ENCODE results near the gene KDM2B.
"Not testable (repeated sequence)": the region's sequence is repeated elsewhere in the genome, so short reads cannot be mapped to it uniquely, and the experiment has no call there.

Gene KDM2B

GRCh38 chr12:121424624-121424975 lies 156.2 kb downstream of the KDM2B start:
- no peak for DNase-seq

GRCh38 chr12:121423682-121424623 lies 156.9 kb downstream of the KDM2B start:
- DNase-seq: peak; percentile 61 to 88 (median 65)

GRCh38 chr12:121423253-121423652 lies 157.6 kb downstream of the KDM2B start:
- DNase-seq: no peak

- no peak for DNase-seq
Observed at GRCh38 chr12:121420109-121420508, 160.7 kb downstream of the KDM2B start.

- no peak for DNase-seq
Observed at GRCh38 chr12:121417847-121418246, 163.0 kb downstream of the KDM2B start.

- no peak for DNase-seq
Observed at GRCh38 chr12:121413917-121414316, 166.9 kb downstream of the KDM2B start.

- DNase-seq: no peak
Observed at GRCh38 chr12:121405211-121405610, 175.6 kb downstream of the KDM2B start.

- DNase-seq: no peak
Observed at GRCh38 chr12:121404734-121405133, 176.1 kb downstream of the KDM2B start.

- DNase-seq: no peak
Observed at GRCh38 chr12:121403721-121404120, 177.1 kb downstream of the KDM2B start.

- peak; percentile 44 to 61 (median 49) for DNase-seq
Observed at GRCh38 chr12:121400332-121401139, 180.3 kb downstream of the KDM2B start.

- DNase-seq: peak; percentile 99
Observed at GRCh38 chr12:121399391-121400331, 181.2 kb downstream of the KDM2B start, which contains the start of gene RNF34. RNF34 (plus strand) TSS chr12:121400118; CDS start chr12:121400213, 95 bp downstream.

- DNase-seq: no peak
Observed at GRCh38 chr12:121398355-121398754, 182.5 kb downstream of the KDM2B start.

- DNase-seq: no peak
Observed at GRCh38 chr12:121397521-121397920, 183.3 kb downstream of the KDM2B start.

GRCh38 chr12:121392325-121392716 lies 188.5 kb downstream of the KDM2B start:
- DNase-seq: no peak

- peak; percentile 77 to 86 (median 78) for DNase-seq
Observed at GRCh38 chr12:121391619-121392324, 189.1 kb downstream of the KDM2B start.

GRCh38 chr12:121390856-121391255 lies 190.0 kb downstream of the KDM2B start:
- no peak for DNase-seq

GRCh38 chr12:121388421-121388981 lies 192.3 kb downstream of the KDM2B start:
- peak; percentile 47 to 54 (median 51) for DNase-seq

GRCh38 chr12:121384891-121385290 lies 195.9 kb downstream of the KDM2B start:
- not testable (repeated sequence) for DNase-seq

- DNase-seq: no peak
Observed at GRCh38 chr12:121383601-121384021, 197.2 kb downstream of the KDM2B start.

GRCh38 chr12:121379945-121380344 lies 200.9 kb downstream of the KDM2B start:
- no peak for DNase-seq
